CD14-positive monocyte (primary cell): ENCODE measurements around the gene MAPK7. TPM values are rescaled to one million over a fixed set of nuclear protein-coding genes. Genes with fewer than 3 reads are reported as not detected.
A peak's percentile ranks its signal among the peaks of the same experiment; 100 is the strongest.

Experiments used
- DNase-seq, 3 donors: peaks; one replicate each; pipeline ENCODE4 v3.0.0-alpha.2; 2011 to 2022
- H2AFZ ChIP-seq: 2 replicates; pipeline ENCODE4 v1.6.0; 2012; ENCODE audit warnings: mild to moderate bottlenecking, low read depth, low read length, inconsistent platforms; ENCODE audit not compliant: insufficient read depth, poor library complexity, severe bottlenecking
- H3K27ac ChIP-seq, 2 donors: 1 replicate in 1 of 2; 2 replicates in 1 of 2; pipeline ENCODE4 v1.5.1; 2012 to 2013; ENCODE audit warnings: low read length in 2 of 2, control low read depth in 1 of 2, inconsistent platforms in 1 of 2, low read depth in 1 of 2, mild to moderate bottlenecking in 1 of 2
- H3K27me3 ChIP-seq, 2 donors: one replicate each; pipeline versions ENCODE4 v1.6.0 to v1.6.1; 2011 to 2013; ENCODE audit warnings: low read length in 2 of 2; ENCODE audit not compliant: control insufficient read depth in 2 of 2, insufficient read depth in 2 of 2
- H3K36me3 ChIP-seq, 2 donors: replicated peaks in 1 of 2; 1 replicate in 1 of 2; 2 replicates in 1 of 2; pipeline versions ENCODE4 v1.5.1 to v1.6.1; 2012 to 2013; ENCODE audit warnings: low read length in 2 of 2, control low read depth in 1 of 2, inconsistent platforms in 1 of 2, mild to moderate bottlenecking in 1 of 2; ENCODE audit not compliant: insufficient read depth in 2 of 2, control insufficient read depth in 1 of 2
- H3K4me1 ChIP-seq, 2 donors: 1 replicate in 1 of 2; 2 replicates in 1 of 2; pipeline versions ENCODE4 v1.5.1 to v1.6.1; 2012 to 2013; ENCODE audit warnings: low read length in 2 of 2, control low read depth in 1 of 2, inconsistent platforms in 1 of 2, mild to moderate bottlenecking in 1 of 2, moderate library complexity in 1 of 2; ENCODE audit not compliant: insufficient read depth in 2 of 2, control insufficient read depth in 1 of 2
- H3K4me2 ChIP-seq: replicated peaks from 2 replicates; pipeline ENCODE3; 2012; ENCODE audit warnings: low read length, moderate library complexity, mild to moderate bottlenecking; ENCODE audit not compliant: poor library complexity, severe bottlenecking; ENCODE audit errors: extremely low read depth
- H3K4me3 ChIP-seq, 3 experiments: fragments of 200-600 bp in 1 of 3; sonication (generic) in 1 of 3; replicated peaks in 1 of 3; 1 replicate in 2 of 3; 2 replicates in 1 of 3; pipeline ENCODE4 v1.5.1; 2011 to 2013; ENCODE audit warnings: low read length in 3 of 3, mild to moderate bottlenecking in 3 of 3, control low read depth in 2 of 3, low read depth in 2 of 3, inconsistent platforms in 1 of 3, moderate library complexity in 1 of 3
- H3K79me2 ChIP-seq: 2 replicates; pipeline ENCODE4 v1.6.0; 2012; ENCODE audit warnings: mild to moderate bottlenecking, control low read depth, inconsistent platforms, low read length, moderate library complexity; ENCODE audit not compliant: insufficient read depth
- H3K9ac ChIP-seq: 2 replicates; pipeline ENCODE4 v1.6.0; 2017; ENCODE audit warnings: low read length, mild to moderate bottlenecking; ENCODE audit not compliant: insufficient read depth, poor library complexity, severe bottlenecking
- H3K9me3 ChIP-seq, 2 donors: replicated peaks in 1 of 2; 1 replicate in 1 of 2; 2 replicates in 1 of 2; pipeline versions ENCODE4 v1.5.1 to v1.6.1; 2012 to 2013; ENCODE audit warnings: low read length in 2 of 2, control low read depth in 1 of 2; ENCODE audit not compliant: control insufficient read depth in 1 of 2, insufficient read depth in 1 of 2
- H4K20me1 ChIP-seq: 2 replicates; pipeline ENCODE4 v1.6.0; 2012; ENCODE audit warnings: mild to moderate bottlenecking, low read length, control low read depth, moderate library complexity; ENCODE audit not compliant: insufficient read depth
- H3K27ac Mint-ChIP-seq, 7 donors: one replicate each; pipeline ENCODE4 v1.8.0; 2020; ENCODE audit warnings: mild to moderate bottlenecking in 7 of 7, mixed read lengths in 7 of 7, moderate library complexity in 6 of 7, inconsistent platforms in 2 of 7
- H3K27me3 Mint-ChIP-seq, 3 donors: one replicate each; pipeline ENCODE4 v1.8.0; 2021 to 2022; ENCODE audit warnings: low read depth in 3 of 3, mild to moderate bottlenecking in 3 of 3, mixed read lengths in 3 of 3, moderate library complexity in 3 of 3, inconsistent platforms in 1 of 3
- H3K36me3 Mint-ChIP-seq, 2 donors: one replicate each; pipeline ENCODE4 v1.8.0; 2020; ENCODE audit warnings: mixed read lengths in 2 of 2, inconsistent platforms in 1 of 2, mild to moderate bottlenecking in 1 of 2
- H3K4me1 Mint-ChIP-seq: one replicate; pipeline ENCODE4 v1.8.0; 2020; ENCODE audit warnings: mild to moderate bottlenecking, mixed read lengths
- H3K4me3 Mint-ChIP-seq, 2 donors: one replicate each; pipeline ENCODE4 v1.8.0; 2020; ENCODE audit warnings: mild to moderate bottlenecking in 2 of 2, mixed read lengths in 2 of 2, moderate library complexity in 1 of 2
- H3K9me3 Mint-ChIP-seq, 7 donors: one replicate each; pipeline ENCODE4 v1.8.0; 2020 to 2022; ENCODE audit warnings: mixed read lengths in 7 of 7, mild to moderate bottlenecking in 6 of 7, moderate library complexity in 6 of 7, inconsistent platforms in 2 of 7
- CTCF ChIP-seq: fragments of 200-600 bp; IDR thresholded peaks from one replicate; pipeline ENCODE4 v1.8.0; 2022; ENCODE audit warnings: antibody characterized with exemption, mild to moderate bottlenecking
- WGBS: methylation state at CpG from one replicate; pipeline ENCODE4 v1.1.5; 2013; ENCODE audit warnings: missing lambda C conversion rate; ENCODE audit not compliant: insufficient coverage; 5-methylcytosine and 5-hydroxymethylcytosine counted together
- intact Hi-C, 2 donors: fragments of 100-400 bp; cut with micrococcal nuclease; formaldehyde crosslinking; loops; one replicate each; pipeline versions ENCODE4 v1.15.0 to v1.15.1; 2023
- polyA plus RNA-seq, 3 donors: library from polyadenylated mRNA; depleted of rRNA in 1 of 3; unstranded in 2 of 3; stranded (reverse) in 1 of 3; fragments of 300-500 nt in 2 of 3; fragments of >200 nt in 1 of 3; fragmentation: Illumina TruSeq in 2 of 3; gene quantifications; 1 replicate in 2 of 3; 2 replicates in 1 of 3; pipeline ENCODE4 v1.2.3, GENCODE V29; 2012 to 2021

The MAPK7 gene
- polyA plus RNA-seq, 3 donors = 9.3 to 130 (median 10.0) TPM

- WGBS = 100% methylated on average over 2 of the region's 2 CpGs
- Histone ChIP-seq H3K79me2 (no peaks in the 10 kb centered on the region), H2AFZ (no peak overlapping the region), H3K27me3 (peaks cover 0 to 34% of the 10 kb centered on the region in 2 donors), H3K4me2 (no peak overlapping the region), H3K36me3 (no peaks in the 10 kb centered on the region), H3K4me3 (no peak overlapping the region), H4K20me1 (no peaks in the 10 kb centered on the region), H3K4me1 (no peaks in the 10 kb centered on the region), H3K9me3 (no peaks in the 10 kb centered on the region), H3K9ac (no peak overlapping the region), H3K27ac (no peak overlapping the region)
- Mint-ChIP-seq H3K4me1 (no peaks in the 10 kb centered on the region), H3K36me3 (no peaks in the 10 kb centered on the region), H3K9me3 (peaks cover 0 to 3% (median 0%) of the 10 kb centered on the region in 7 donors), H3K4me3 (peak overlapping the region in 1 of 2 donors; percentile 11), H3K27me3 (peaks cover 19 to 49% (median 25%) of the 10 kb centered on the region in 3 donors), H3K27ac (no peak overlapping the region)
- DNase-seq = no peak
- TF ChIP-seq CTCF = no peak
- intact Hi-C loops = loop anchor here in 1 of 2 donors (5.0 kb wide), 1 partner anchor 42 kb away; no protein-coding TSS in a partner anchor
Observed at GRCh38 chr17:19339341-19339815, 38.9 kb upstream of the MAPK7 start.

GRCh38 chr17:19341211-19341631 lies 37.1 kb upstream of the MAPK7 start:
- peaks cover 13 to 40% (median 25%) of the 10 kb centered on the region in 3 donors for H3K27me3 Mint-ChIP-seq
- no peaks in the 10 kb centered on the region for H3K4me1 Mint-ChIP-seq
- H3K79me2 ChIP-seq = no peaks in the 10 kb centered on the region
- no peaks in the 10 kb centered on the region for H3K9me3 ChIP-seq
- intact Hi-C loops = no loop called here
- H3K27ac ChIP-seq = no peak overlapping the region
- H2AFZ ChIP-seq = no peak overlapping the region
- no peak overlapping the region for H3K9ac ChIP-seq
- H3K4me1 ChIP-seq = no peaks in the 10 kb centered on the region
- no peaks in the 10 kb centered on the region for H3K36me3 Mint-ChIP-seq
- no peak for DNase-seq
- no peak for TF ChIP-seq CTCF
- H3K27me3 ChIP-seq = peaks cover 0 to 23% of the 10 kb centered on the region in 2 donors
- no peak overlapping the region for H3K4me3 ChIP-seq
- no peak overlapping the region for H3K4me2 ChIP-seq
- H3K36me3 ChIP-seq = no peaks in the 10 kb centered on the region
- H4K20me1 ChIP-seq = no peaks in the 10 kb centered on the region
- H3K27ac Mint-ChIP-seq = no peak overlapping the region
- 73% methylated on average over 5 of the region's 7 CpGs for WGBS
- H3K9me3 Mint-ChIP-seq = peaks cover 0 to 3% (median 0%) of the 10 kb centered on the region in 7 donors
- peak overlapping the region in 1 of 2 donors; percentile 13 for H3K4me3 Mint-ChIP-seq
